ENCODE measurements around the gene HOXA13. TPM values are rescaled to one million over a fixed set of nuclear protein-coding genes. Genes with fewer than 3 reads are reported as not detected.

The HOXA13 gene
- total and polyA plus RNA-seq, 10 of the 15 experiments (the other 5 are each of a cell fraction or from before 2014, with no cell fraction given), result not detected

- Histone ChIP-seq H3K4me2 (ENCODE audit: control insufficient read depth, insufficient read depth) (peak overlapping the region; percentile 22), H3K9ac (ENCODE audit: control insufficient read depth, insufficient read depth, low read length) (no peak overlapping the region), H3K4me1 (ENCODE audit: control insufficient read depth, insufficient read depth, low read length) (no peaks in the 10 kb centered on the region), H3K27ac (ENCODE audit: control insufficient read depth, insufficient read depth) (no peak overlapping the region), H3K9me3 (replicated peaks; ENCODE audit: control insufficient read depth, insufficient read depth, low read length) (no peaks in the 10 kb centered on the region; the same call in 2 of the 3 replicates), H3K4me3 (no peak overlapping the region), H4K20me1 (ENCODE audit: control insufficient read depth, insufficient read depth) (no peaks in the 10 kb centered on the region), H3K36me3 (ENCODE audit: control insufficient read depth in 2 of 2, insufficient read depth in 2 of 2, low read length in 1 of 2) (no peaks in the 10 kb centered on the region), H2AFZ (ENCODE audit: control insufficient read depth, low read depth, low read length) (no peak overlapping the region), H3K79me2 (ENCODE audit: control insufficient read depth, insufficient read depth, low read length) (no peaks in the 10 kb centered on the region), H3K27me3 (replicated peaks in 1 of 2; ENCODE audit: control insufficient read depth in 2 of 2, insufficient read depth in 2 of 2, low read length in 1 of 2) (peaks cover 37 to 50% of the 10 kb centered on the region in 2 experiments)
- ChIA-PET POLR2A (no interaction called here), SMC1A (ENCODE audit: uncharacterized antibody, unreplicated experiment) (no interaction called here), CTCF (no interaction called here), RAD21 (ENCODE audit: unreplicated experiment) (interaction anchor here (0.7 to 1.4 kb wide), 2 partner anchors 11 to 1820 kb away, joined by 3 to 4 read pairs; no protein-coding TSS in a partner anchor)
- DNase-seq (ENCODE audit: low read depth, low spot score) (no peak), ATAC-seq (peak; percentile 71), FAIRE-seq (no peak)
- intact Hi-C loops (cut with micrococcal nuclease; ENCODE audit: unreplicated experiment) (no loop called here), in situ Hi-C loops (cut with MboI) (no loop called here)
- 33% methylated on average over 64 of the region's 72 CpGs for WGBS (ENCODE audit: insufficient coverage, insufficient replicate concordance, low lambda C conversion rate, missing lambda C conversion rate)
- no TSS peak for BruUV-seq (replicated peaks)
- TF ChIP-seq, protein P1, sequence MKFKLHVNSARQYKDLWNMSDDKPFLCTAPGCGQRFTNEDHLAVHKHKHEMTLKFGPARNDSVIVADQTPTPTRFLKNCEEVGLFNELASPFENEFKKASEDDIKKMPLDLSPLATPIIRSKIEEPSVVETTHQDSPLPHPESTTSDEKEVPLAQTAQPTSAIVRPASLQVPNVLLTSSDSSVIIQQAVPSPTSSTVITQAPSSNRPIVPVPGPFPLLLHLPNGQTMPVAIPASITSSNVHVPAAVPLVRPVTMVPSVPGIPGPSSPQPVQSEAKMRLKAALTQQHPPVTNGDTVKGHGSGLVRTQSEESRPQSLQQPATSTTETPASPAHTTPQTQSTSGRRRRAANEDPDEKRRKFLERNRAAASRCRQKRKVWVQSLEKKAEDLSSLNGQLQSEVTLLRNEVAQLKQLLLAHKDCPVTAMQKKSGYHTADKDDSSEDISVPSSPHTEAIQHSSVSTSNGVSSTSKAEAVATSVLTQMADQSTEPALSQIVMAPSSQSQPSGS (IDR thresholded peaks at IDR 0.05; ENCODE audit: low read length), result no peak
- TF ChIP-seq NR2F1 (conservative IDR thresholded peaks at IDR 0.05) (no peak), WRNIP1 (IDR thresholded peaks at IDR 0.05; ENCODE audit: borderline replicate concordance, low read depth, low read length) (no peak), RCOR1 (conservative IDR thresholded peaks at IDR 0.05; ENCODE audit: low read depth, low read length) (no peak), SPI1 (IDR thresholded peaks at IDR 0.05; ENCODE audit: borderline replicate concordance, insufficient read depth, low read depth, low read length) (no peak), EED (IDR thresholded peaks at IDR 0.05; ENCODE audit: low read depth) (no peak), DPF2 (IDR thresholded peaks at IDR 0.05) (no peak), SREBF2 (IDR thresholded peaks at IDR 0.05; ENCODE audit: low read length) (no peak), FOXK2 (IDR thresholded peaks at IDR 0.05) (no peak), BCLAF1 (IDR thresholded peaks at IDR 0.05) (no peak), ZNF274 (IDR thresholded peaks at IDR 0.05; ENCODE audit: insufficient read depth, insufficient read length) (no peak), NBN (IDR thresholded peaks at IDR 0.05) (no peak), NFXL1 (IDR thresholded peaks at IDR 0.05; ENCODE audit: borderline replicate concordance) (no peak)
- TF ChIP-seq, protein P2, sequence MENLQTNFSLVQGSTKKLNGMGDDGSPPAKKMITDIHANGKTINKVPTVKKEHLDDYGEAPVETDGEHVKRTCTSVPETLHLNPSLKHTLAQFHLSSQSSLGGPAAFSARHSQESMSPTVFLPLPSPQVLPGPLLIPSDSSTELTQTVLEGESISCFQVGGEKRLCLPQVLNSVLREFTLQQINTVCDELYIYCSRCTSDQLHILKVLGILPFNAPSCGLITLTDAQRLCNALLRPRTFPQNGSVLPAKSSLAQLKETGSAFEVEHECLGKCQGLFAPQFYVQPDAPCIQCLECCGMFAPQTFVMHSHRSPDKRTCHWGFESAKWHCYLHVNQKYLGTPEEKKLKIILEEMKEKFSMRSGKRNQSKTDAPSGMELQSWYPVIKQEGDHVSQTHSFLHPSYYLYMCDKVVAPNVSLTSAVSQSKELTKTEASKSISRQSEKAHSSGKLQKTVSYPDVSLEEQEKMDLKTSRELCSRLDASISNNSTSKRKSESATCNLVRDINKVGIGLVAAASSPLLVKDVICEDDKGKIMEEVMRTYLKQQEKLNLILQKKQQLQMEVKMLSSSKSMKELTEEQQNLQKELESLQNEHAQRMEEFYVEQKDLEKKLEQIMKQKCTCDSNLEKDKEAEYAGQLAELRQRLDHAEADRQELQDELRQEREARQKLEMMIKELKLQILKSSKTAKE (IDR thresholded peaks at IDR 0.05; ENCODE audit: low read depth, poor library complexity, severe bottlenecking), result no peak
Measured at GRCh38 chr7:27184337-27185012, 15.4 kb downstream of the HOXA13 start.
